Heart left ventricle (tissue), 16 donors: ENCODE measurements around the gene TRMT1. TPM values are rescaled to one million over a fixed set of nuclear protein-coding genes. Genes with fewer than 3 reads are reported as not detected.

ENCODE experiments used
- ATAC-seq, 4 donors: fragments of 200-7000 bp; cut with Tn5 transposase; one replicate each; pipeline ENCODE4 v1.9.1; 2020 to 2022; ENCODE audit warnings: moderate library complexity in 4 of 4, mild to moderate bottlenecking in 3 of 4, moderate number of reproducible peaks in 1 of 4
- DNase-seq, 5 donors: peaks; one replicate each; pipeline ENCODE4 v3.0.0-alpha.2; 2020
- H3K27ac ChIP-seq, 12 donors: fragments of 200-600 bp; sonication (generic) in 4 of 12; one replicate each; pipeline versions ENCODE4 v1.5.0 to v1.8.0; 2016 to 2022; ENCODE audit warnings: mild to moderate bottlenecking in 2 of 12
- H3K27me3 ChIP-seq, 9 donors: fragments of 200-600 bp; sonication (generic) in 2 of 9; one replicate each; pipeline versions ENCODE4 v1.5.1 to v1.8.0; 2016 to 2022; ENCODE audit warnings: mild to moderate bottlenecking in 3 of 9
- H3K36me3 ChIP-seq, 9 donors: fragments of 200-600 bp; sonication (generic) in 2 of 9; one replicate each; pipeline versions ENCODE4 v1.5.0 to v1.8.0; 2018 to 2022; ENCODE audit warnings: mild to moderate bottlenecking in 2 of 9
- H3K4me1 ChIP-seq, 12 donors: fragments of 200-600 bp; sonication (generic) in 4 of 12; one replicate each; pipeline versions ENCODE4 v1.5.0 to v1.8.0; 2016 to 2022; ENCODE audit warnings: mild to moderate bottlenecking in 3 of 12
- H3K4me3 ChIP-seq, 12 donors: fragments of 200-600 bp; sonication (generic) in 4 of 12; one replicate each; pipeline versions ENCODE4 v1.5.0 to v1.8.0; 2017 to 2022; ENCODE audit warnings: mild to moderate bottlenecking in 9 of 12, moderate library complexity in 4 of 12
- H3K9me3 ChIP-seq, 12 donors: fragments of 200-600 bp; sonication (generic) in 4 of 12; one replicate each; pipeline versions ENCODE4 v1.5.0 to v1.8.0; 2016 to 2022; ENCODE audit warnings: mild to moderate bottlenecking in 1 of 12
- CTCF ChIP-seq, 12 donors: fragments of 200-600 bp; sonication (generic) in 4 of 12; IDR thresholded peaks; one replicate each; pipeline versions ENCODE4 v1.5.0 to v1.8.0; 2018 to 2022; ENCODE audit warnings: antibody characterized with exemption in 12 of 12, mild to moderate bottlenecking in 5 of 12
- POLR2A ChIP-seq, 2 donors: fragments of 450-650 bp; IDR thresholded peaks; one replicate each; pipeline ENCODE4 v1.6.1; 2017; ENCODE audit warnings: antibody characterized with exemption in 2 of 2, mild to moderate bottlenecking in 2 of 2, moderate library complexity in 2 of 2
- WGBS, 4 donors: extraction: QIAGEN DNeasy Blood & Tissue Kit in 2 of 4; methylation state at CpG; one replicate each; pipeline versions ENCODE4 v1.1.5 to v1.1.7; 2013 to 2018; 5-methylcytosine and 5-hydroxymethylcytosine counted together
- intact Hi-C, 10 donors: fragments of 100-400 bp; cut with DNase I; formaldehyde crosslinking; loops; one replicate each; pipeline versions ENCODE4 v1.11.1 to v1.14.2; 2022
- polyA plus RNA-seq, 2 donors: library from polyadenylated mRNA; stranded (reverse); fragments of 200-250 nt; gene quantifications; one replicate each; pipeline ENCODE4 v1.2.3, GENCODE V29; 2013
- total RNA-seq, 9 donors: library from RNA; depleted of rRNA in 2 of 9; stranded (reverse); fragments of >200 nt in 2 of 9; fragmentation: NEBNext Ultra II Directional in 3 of 9; extraction: Animal tissue kit (Norgen Biotek cat#: 25700) in 3 of 9; gene quantifications; one replicate each; pipeline versions ENCODE4 v1.1.0 to v1.2.4, GENCODE V29; 2016 to 2023
- donor health status: ischemic (EF 13 %, LVEDD 7.1; RV severe dilation, severe dysfunction).
- donor health status: healthy with polysubstance abuse.
- donor health status: DM: no; HTN: yes; CAD: no.
- donor health status: DM: no; HTN: no; CAD: no.
- donor health status: ischemic (EF 25% LVEDD 6.9; RV normal size, moderate dysfunction).
- donor health status: ischemic (EF 25% LVEDD 5.7; RV mildly dilated, moderate dysfunction).
- donor health status: healthy.
- donor health status: DM: yes; HTN: yes; CAD: no.
- donor health status: ischemic (EF 35%, LVEDD 5.7; RV mildly dilated, moderate dysfunction).
- donor health status: nonischemic (EF 11% LVEDD 7.7; RV severe dilation, severe dysfunction).
- donor health status: DM: yes; HTN: yes; CAD: no.
- donor health status: PGD.
- donor health status: ischemic (EF 29% LVEDD 5.4; RV normal size, mild dysfunction).
- donor health status: nonischemic (EF 23%, LVEDD 6.1; RV moderate dilation, normal function).

TRMT1 gene
- total and polyA plus RNA-seq, 11 donors: 15.1 to 32.4 (median 19.1) TPM

- no peak for TF ChIP-seq POLR2A (IDR thresholded peaks at IDR 0.05)
- TF ChIP-seq CTCF (IDR thresholded peaks at IDR 0.05): no peak
- Histone ChIP-seq H3K4me1 (peaks cover 5 to 65% (median 44%) of the 10 kb centered on the region in 12 donors), H3K9me3 (no peaks in the 10 kb centered on the region), H3K27ac (peak overlapping the region in 9 of 12 donors; percentile 33 to 88 (median 69)), H3K27me3 (no peaks in the 10 kb centered on the region), H3K4me3 (no peak overlapping the region), H3K36me3 (peaks cover 0 to 57% (median 26%) of the 10 kb centered on the region in 9 donors)
- 68 to 80% (median 75%) methylated on average over 7 to 8 of the region's 8 CpGs for WGBS, 4 donors
- ATAC-seq (no peak), DNase-seq (no peak)
- intact Hi-C loops: no loop called here
Measured at GRCh38 chr19:13076320-13076719, 40.2 kb downstream of the TRMT1 start.

- Histone ChIP-seq H3K27ac (peak overlapping the region in 1 of 12 donors; percentile 88), H3K9me3 (no peaks in the 10 kb centered on the region), H3K4me3 (no peak overlapping the region), H3K4me1 (peaks cover 14 to 75% (median 58%) of the 10 kb centered on the region in 12 donors), H3K36me3 (peaks cover 0 to 54% (median 26%) of the 10 kb centered on the region in 9 donors), H3K27me3 (no peaks in the 10 kb centered on the region)
- ATAC-seq: no peak
- 80 to 89% (median 81%) methylated on average over 4 of the region's 4 CpGs for WGBS, 4 donors
- intact Hi-C loops: no loop called here
- DNase-seq: no peak
- TF ChIP-seq POLR2A (IDR thresholded peaks at IDR 0.05) (no peak), CTCF (IDR thresholded peaks at IDR 0.05) (no peak)
Measured at GRCh38 chr19:13074378-13074777, 42.2 kb downstream of the TRMT1 start.

- intact Hi-C loops: no loop called here
- TF ChIP-seq POLR2A (IDR thresholded peaks at IDR 0.05) (no peak), CTCF (IDR thresholded peaks at IDR 0.05) (no peak)
- Histone ChIP-seq H3K4me1 (peaks cover 19 to 75% (median 58%) of the 10 kb centered on the region in 12 donors), H3K4me3 (no peak overlapping the region), H3K9me3 (no peaks in the 10 kb centered on the region), H3K27me3 (no peaks in the 10 kb centered on the region), H3K27ac (peak overlapping the region in 2 of 12 donors; percentile 56 to 88), H3K36me3 (peaks cover 0 to 48% (median 26%) of the 10 kb centered on the region in 9 donors)
- ATAC-seq (no peak), DNase-seq (no peak)
- WGBS, 4 donors: 83 to 87% (median 85%) methylated on average over 5 of the region's 5 CpGs
Measured at GRCh38 chr19:13073263-13073662, 43.3 kb downstream of the TRMT1 start.

GRCh38 chr19:13072188-13072908 lies 44.2 kb downstream of the TRMT1 start:
- H3K4me1 ChIP-seq: peaks cover 23 to 75% (median 60%) of the 10 kb centered on the region in 12 donors
- H3K9me3 ChIP-seq: no peaks in the 10 kb centered on the region
- intact Hi-C loops: no loop called here
- peak overlapping the region in 7 of 12 donors; percentile 6 to 98 (median 15) for H3K27ac ChIP-seq
- ATAC-seq (peak in 1 of 4 donors; percentile 19), DNase-seq (no peak)
- H3K4me3 ChIP-seq: no peak overlapping the region
- no peaks in the 10 kb centered on the region for H3K27me3 ChIP-seq
- 76 to 90% (median 84%) methylated on average over 5 to 9 of the region's 9 CpGs for WGBS, 4 donors
- H3K36me3 ChIP-seq: peaks cover 0 to 39% (median 25%) of the 10 kb centered on the region in 9 donors
- TF ChIP-seq CTCF (IDR thresholded peaks at IDR 0.05): no peak
- TF ChIP-seq POLR2A (IDR thresholded peaks at IDR 0.05): no peak
